WERI-Rb-1 (cell line): ENCODE measurements around the gene NFAM1.

Experiments
- DNase-seq: peaks from one replicate; pipeline ENCODE4 v3.0.0-alpha.2; 2020
- H3K27ac ChIP-seq: fragments of 250-450 bp; sonication (Bioruptor Pico); 2 replicates; pipeline ENCODE4 v1.5.1; 2020; ENCODE audit warnings: mild to moderate bottlenecking, moderate library complexity
- H3K27me3 ChIP-seq: fragments of 250-450 bp; sonication (Bioruptor Pico); 2 replicates; pipeline ENCODE4 v1.5.1; 2021; ENCODE audit warnings: mild to moderate bottlenecking, low read depth, moderate library complexity; ENCODE audit not compliant: insufficient read depth, severe bottlenecking
- H3K36me3 ChIP-seq: fragments of 250-450 bp; sonication (Bioruptor Pico); 2 replicates; pipeline ENCODE4 v1.5.1; 2020; ENCODE audit warnings: mild to moderate bottlenecking, moderate library complexity
- H3K4me3 ChIP-seq: 2 replicates; pipeline ENCODE4 v1.5.1; 2011; ENCODE audit warnings: low read depth, mild to moderate bottlenecking, control low read depth, low read length
- H3K9me3 ChIP-seq: fragments of 250-450 bp; sonication (Bioruptor Pico); 2 replicates; pipeline ENCODE4 v1.5.1; 2021; ENCODE audit warnings: mild to moderate bottlenecking, moderate library complexity; ENCODE audit not compliant: severe bottlenecking
- TF ChIP-seq, protein P1 (sequence below): IDR thresholded peaks from 2 replicates; pipeline ENCODE4 v1.5.1; 2011; ENCODE audit warnings: low read depth, mild to moderate bottlenecking, control low read depth, inconsistent platforms, low read length

The NFAM1 gene

DNA sequence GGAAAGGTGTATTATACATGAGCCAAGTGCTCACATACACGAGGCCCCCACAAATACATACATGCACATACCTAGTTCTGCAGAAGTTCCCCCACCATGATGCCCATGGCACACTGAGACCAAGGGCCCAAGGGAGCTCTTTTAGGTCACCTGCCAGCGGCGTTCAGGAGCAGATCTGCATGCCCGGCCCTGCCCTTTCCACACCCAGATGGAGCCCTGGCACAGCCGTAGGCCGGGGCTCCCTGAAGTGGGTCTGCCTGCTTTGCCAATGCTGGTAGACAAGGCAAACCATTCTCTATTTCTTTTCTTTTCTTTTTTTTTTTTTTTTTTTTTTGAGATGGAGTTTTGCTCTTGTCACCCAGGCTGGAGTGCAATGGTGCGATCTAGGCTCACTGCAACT is 21.5 kb downstream of the NFAM1 start:
- Histone ChIP-seq H3K9me3 (no peaks in the 10 kb centered on the region), H3K27ac (no peak overlapping the region), H3K4me3 (no peak overlapping the region), H3K27me3 (no peaks in the 10 kb centered on the region), H3K36me3 (no peaks in the 10 kb centered on the region)
- DNase-seq = no peak
- TF ChIP-seq, protein P1, sequence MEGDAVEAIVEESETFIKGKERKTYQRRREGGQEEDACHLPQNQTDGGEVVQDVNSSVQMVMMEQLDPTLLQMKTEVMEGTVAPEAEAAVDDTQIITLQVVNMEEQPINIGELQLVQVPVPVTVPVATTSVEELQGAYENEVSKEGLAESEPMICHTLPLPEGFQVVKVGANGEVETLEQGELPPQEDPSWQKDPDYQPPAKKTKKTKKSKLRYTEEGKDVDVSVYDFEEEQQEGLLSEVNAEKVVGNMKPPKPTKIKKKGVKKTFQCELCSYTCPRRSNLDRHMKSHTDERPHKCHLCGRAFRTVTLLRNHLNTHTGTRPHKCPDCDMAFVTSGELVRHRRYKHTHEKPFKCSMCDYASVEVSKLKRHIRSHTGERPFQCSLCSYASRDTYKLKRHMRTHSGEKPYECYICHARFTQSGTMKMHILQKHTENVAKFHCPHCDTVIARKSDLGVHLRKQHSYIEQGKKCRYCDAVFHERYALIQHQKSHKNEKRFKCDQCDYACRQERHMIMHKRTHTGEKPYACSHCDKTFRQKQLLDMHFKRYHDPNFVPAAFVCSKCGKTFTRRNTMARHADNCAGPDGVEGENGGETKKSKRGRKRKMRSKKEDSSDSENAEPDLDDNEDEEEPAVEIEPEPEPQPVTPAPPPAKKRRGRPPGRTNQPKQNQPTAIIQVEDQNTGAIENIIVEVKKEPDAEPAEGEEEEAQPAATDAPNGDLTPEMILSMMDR = no peak

DNA sequence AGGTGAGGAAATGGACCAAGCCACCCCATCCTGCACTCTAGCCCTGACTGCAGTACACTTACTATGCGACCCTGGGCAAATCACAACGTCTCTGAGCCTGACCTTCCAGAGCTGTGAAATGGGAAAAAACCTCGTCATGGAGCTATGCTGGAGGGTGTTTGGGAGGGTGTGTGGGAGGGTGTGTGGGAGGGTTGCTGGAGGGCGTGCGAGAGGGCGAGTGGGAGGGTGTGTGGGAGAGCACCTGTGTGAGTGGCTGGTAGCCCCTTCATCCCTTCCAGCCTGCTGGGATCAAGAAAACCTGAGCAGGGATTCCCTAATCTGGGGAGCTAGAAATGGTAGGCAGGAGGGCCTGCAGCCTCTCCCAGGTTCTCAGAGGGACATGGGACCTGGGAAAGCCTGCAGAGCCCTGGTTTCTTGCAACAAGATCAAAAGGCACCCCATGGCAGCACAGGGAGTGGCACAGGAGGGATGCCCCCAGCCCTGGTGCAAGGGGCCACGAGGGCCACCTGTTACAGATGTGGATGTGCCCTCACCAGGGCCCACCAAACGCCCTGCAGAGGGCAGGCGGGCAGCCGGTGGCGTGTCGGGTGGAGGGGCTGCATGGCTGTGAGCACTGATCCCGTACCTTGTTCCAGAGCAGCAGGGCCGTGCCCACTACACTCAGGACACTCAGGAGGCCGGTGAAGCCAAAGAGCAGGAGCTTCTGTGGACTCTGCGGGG is 23.2 kb downstream of the NFAM1 start:
- H3K27ac ChIP-seq = no peak overlapping the region
- no peak overlapping the region for H3K4me3 ChIP-seq
- TF ChIP-seq, protein P1 = no peak
- H3K36me3 ChIP-seq = no peaks in the 10 kb centered on the region
- DNase-seq = no peak
- H3K27me3 ChIP-seq = no peaks in the 10 kb centered on the region
- no peaks in the 10 kb centered on the region for H3K9me3 ChIP-seq

DNA sequence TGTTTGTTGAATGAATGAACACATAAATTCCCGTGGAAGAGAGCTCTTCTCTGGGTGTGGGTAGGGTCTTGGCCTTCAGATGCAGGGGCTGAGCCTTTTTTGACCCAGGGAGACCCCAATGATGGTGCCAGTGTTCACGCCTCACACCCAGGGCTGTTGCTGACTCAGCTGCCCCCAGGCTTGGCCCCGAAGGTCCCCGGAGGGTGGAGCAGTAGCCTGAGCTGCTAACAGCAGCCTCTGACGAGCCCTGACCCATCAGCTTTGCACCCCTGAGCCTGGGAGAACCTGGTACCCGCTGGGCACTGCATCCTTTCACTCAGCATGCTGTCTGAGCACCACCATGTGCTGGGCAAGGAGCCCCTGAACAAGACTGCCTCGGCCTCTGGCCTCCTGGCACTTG is 23.9 kb downstream of the NFAM1 start:
- TF ChIP-seq, protein P1 = no peak
- no peaks in the 10 kb centered on the region for H3K27me3 ChIP-seq
- H3K9me3 ChIP-seq = no peaks in the 10 kb centered on the region
- DNase-seq = no peak
- no peaks in the 10 kb centered on the region for H3K36me3 ChIP-seq
- no peak overlapping the region for H3K4me3 ChIP-seq
- no peak overlapping the region for H3K27ac ChIP-seq

DNA sequence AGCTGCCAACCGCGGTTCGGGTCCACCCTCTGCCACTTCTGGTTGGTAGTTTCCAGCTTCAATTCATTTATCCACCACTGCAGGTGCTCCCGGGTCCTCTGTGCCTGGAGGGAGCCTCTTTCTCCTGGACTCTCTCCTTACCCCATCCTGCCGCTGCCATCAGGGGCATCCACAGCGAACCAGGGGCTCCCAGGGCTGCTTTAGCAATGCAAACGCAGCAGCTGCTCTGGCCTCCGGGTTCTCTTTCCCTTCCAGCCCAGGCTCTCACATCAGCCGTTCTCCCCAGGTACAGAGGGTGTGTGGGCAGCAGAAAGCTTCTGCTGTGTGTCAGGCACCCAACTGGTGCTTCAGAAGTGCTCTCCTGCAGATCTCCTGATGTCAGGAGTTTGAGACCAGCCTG is 27.9 kb downstream of the NFAM1 start:
- no peak overlapping the region for H3K27ac ChIP-seq
- no peaks in the 10 kb centered on the region for H3K9me3 ChIP-seq
- TF ChIP-seq, protein P1 = no peak
- DNase-seq = no peak
- no peaks in the 10 kb centered on the region for H3K27me3 ChIP-seq
- no peaks in the 10 kb centered on the region for H3K36me3 ChIP-seq
- H3K4me3 ChIP-seq = no peak overlapping the region

DNA sequence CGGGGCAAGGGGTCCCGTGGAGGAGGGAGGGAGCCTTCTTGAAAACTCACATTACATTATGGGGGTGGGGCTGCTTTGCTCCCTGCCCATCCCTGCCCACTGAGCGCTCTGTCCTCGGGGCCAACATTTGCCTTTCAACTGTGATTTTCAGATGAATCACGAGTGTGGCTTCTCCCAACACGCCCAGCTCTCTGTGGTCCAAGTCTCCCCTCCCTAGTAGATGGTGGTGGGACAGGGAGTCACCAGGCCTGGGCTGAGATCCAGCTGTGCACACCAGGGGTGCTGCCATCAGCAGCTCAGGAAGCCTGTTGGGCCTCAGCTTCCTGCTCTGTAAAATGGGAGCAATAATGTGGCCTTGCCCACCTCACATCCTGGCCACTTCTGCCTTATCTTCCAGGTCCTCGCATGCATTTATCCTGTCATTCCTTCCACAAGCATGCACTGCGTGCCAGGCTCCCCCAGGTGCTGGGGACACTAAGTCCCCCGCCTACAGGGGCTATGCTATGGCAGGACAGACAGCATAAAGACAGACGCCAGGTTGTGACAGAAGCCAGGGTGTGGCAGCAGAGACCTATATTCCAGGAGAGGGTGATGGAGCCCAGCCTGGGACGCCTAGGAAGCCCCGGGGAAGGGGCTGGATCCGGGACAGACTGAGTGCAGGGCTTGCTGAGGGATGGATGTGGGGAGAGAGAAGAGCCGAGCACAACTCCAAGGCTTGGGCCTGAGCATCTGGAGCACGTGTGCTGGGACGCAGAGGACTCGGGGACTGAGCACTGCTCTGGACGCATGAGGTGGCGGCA is 30.5 kb downstream of the NFAM1 start:
- Histone ChIP-seq H3K27ac (no peak overlapping the region), H3K9me3 (no peaks in the 10 kb centered on the region), H3K4me3 (no peak overlapping the region), H3K27me3 (no peaks in the 10 kb centered on the region), H3K36me3 (no peaks in the 10 kb centered on the region)
- TF ChIP-seq, protein P1 = no peak
- no peak for DNase-seq
